ENCODE data around the gene KLKB1.

- TF ChIP-seq SALL2 (tag by site-specific recombination; IDR thresholded peaks at IDR 0.05; ENCODE audit: borderline replicate concordance) (no peak), BCL11B (tag by site-specific recombination; IDR thresholded peaks at IDR 0.05; ENCODE audit: low read depth) (no peak), SP7 (tag by site-specific recombination; IDR thresholded peaks at IDR 0.05) (no peak), ZNF76 (tag by site-specific recombination; IDR thresholded peaks at IDR 0.05; ENCODE audit: borderline replicate concordance, low read depth) (no peak)
Observed at GRCh38 chr4:186188107-186188506, 39.2 kb upstream of the KLKB1 start.

Measured in HEK293 (cell line).